ENCODE results near the gene MSMO1.

The MSMO1 gene

GRCh38 chr4:165364452-165365080, 37.1 kb downstream of the MSMO1 start:
- DNase-seq: no peak

GRCh38 chr4:165367040-165367439, 39.6 kb downstream of the MSMO1 start:
- no peak for DNase-seq

GRCh38 chr4:165368114-165368513, 40.6 kb downstream of the MSMO1 start:
- no peak for DNase-seq

GRCh38 chr4:165368567-165368966, 41.1 kb downstream of the MSMO1 start:
- DNase-seq: no peak

GRCh38 chr4:165369522-165369921, 42.1 kb downstream of the MSMO1 start:
- no peak for DNase-seq

DNA sequence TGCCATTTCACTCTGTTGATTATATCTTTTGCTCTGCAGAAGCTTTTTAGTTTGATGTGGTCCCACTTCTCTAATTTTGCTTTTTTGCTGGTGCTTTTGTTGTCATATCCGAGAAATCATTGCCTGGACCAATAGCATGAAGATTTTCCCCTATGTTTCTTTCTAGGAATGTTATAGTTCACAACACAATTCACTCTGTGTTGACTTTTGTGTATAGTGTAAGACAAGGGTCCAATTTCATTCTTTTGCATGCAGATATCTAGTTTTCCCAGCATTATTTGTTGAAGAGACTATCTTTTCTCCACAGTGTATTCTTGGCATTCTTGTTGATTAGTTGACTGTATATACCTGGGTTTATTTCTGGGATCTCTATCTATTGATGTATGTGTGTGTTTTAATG, 43.1 kb downstream of the MSMO1 start:
- no peak for DNase-seq

- no peak for DNase-seq
Measured at GRCh38 chr4:165375465-165375864, 48.0 kb downstream of the MSMO1 start.

GRCh38 chr4:165378398-165378744, 50.9 kb downstream of the MSMO1 start:
- DNase-seq: no peak

- peak; percentile 36 to 57 for DNase-seq
Measured at GRCh38 chr4:165378745-165379677, 51.5 kb downstream of the MSMO1 start, which contains the start of gene CPE. Gene CPE, plus strand, starts transcription at chr4:165379008. Its CDS starts 214 bp downstream, at chr4:165379222.

DNA sequence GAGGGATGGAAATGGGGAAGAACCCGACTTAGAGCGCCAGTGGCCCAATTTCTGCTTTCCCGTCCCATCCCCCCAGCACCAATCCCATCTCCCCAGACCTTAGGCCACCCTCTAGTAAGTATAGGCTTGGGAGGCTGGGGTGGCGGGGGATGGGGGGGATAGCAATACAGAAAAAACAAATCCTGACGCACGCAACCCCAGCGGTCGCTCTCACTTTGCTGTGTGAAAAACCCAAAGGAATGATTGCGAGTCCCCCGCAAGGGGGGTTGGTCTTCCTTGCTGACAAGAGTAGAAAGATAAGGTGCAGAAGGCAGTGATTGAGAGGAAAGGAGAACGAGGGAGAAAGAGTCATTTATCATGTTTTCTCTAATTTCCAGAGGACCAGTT, 52.2 kb downstream of the MSMO1 start:
- DNase-seq: no peak

DNA sequence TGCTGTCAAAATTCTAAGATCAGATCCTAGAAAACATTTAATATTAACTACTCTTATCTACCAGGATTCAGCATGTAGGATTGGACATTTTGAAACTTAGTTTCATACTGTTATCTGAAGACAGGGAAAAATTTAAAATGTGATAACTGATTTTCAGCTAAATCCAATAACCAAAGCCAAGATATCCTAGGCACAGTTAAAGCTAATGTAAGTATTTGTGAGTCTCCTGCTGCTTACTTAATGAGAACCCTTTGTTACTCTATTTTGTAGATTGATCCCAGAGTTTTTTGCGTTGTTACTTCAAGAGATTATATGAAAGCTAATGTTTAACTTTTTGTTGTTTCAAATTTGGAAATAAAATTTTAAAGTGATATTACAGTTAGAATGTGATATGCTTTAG, 53.3 kb downstream of the MSMO1 start:
- DNase-seq: no peak

- DNase-seq: no peak
Measured at GRCh38 chr4:165381821-165382373, 54.4 kb downstream of the MSMO1 start.

GRCh38 chr4:165382640-165383039, 55.2 kb downstream of the MSMO1 start:
- no peak for DNase-seq

GRCh38 chr4:165383591-165384073, 56.2 kb downstream of the MSMO1 start:
- no peak for DNase-seq

DNA sequence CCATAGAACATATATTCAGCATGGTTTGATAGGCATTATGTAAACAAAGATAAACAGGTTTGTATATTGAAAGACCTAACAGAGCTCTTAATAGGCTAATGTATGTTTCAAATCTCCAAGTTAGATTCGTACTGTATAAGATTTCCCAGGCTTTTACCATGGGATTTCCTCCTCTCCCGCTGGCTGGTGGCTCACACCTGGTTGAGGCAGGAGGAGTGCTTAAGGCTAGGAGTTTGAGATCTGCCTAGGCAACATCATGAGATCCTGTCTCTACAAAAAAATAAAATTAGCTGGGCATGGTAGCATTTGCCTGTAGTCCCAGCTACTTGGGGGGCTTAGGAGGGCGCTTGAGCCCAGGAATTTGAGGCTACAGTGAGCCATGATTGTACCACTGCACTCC, 56.7 kb downstream of the MSMO1 start:
- no peak for DNase-seq

- no peak for DNase-seq
Measured at GRCh38 chr4:165384598-165384997, 57.1 kb downstream of the MSMO1 start.

DNA sequence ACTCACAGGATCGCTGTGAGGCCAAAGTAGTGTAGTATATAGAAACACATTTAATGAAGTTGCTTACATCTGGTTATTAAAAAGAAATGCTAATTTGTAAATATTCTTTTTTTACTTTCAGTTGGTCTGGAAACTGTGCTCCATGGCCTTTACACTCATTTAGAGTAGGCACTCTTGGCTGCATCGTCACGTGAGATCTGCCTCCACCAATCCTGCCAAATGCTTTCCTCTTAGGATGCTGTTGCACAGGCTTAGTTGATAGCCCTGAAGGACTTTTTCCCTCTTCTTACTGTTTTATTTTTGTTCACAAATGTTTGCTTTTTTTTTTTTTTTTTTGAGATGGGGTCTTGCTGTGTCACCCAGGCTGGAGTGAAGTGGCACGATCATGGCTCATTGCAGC, 57.7 kb downstream of the MSMO1 start:
- DNase-seq: no peak

GRCh38 chr4:165386328-165386727, 58.9 kb downstream of the MSMO1 start:
- DNase-seq: no peak

- DNase-seq: no peak
Measured at GRCh38 chr4:165388756-165389155, 61.3 kb downstream of the MSMO1 start.
